Tibial artery (tissue), 4 donors: ENCODE measurements around the gene RUNX2.

Experiments used
- DNase-seq, 2 donors: peaks; one replicate each; pipeline ENCODE4 v3.0.0-alpha.2; 2019
- H3K27ac ChIP-seq, 2 donors: fragments of 200-600 bp; sonication (generic) in 1 of 2; 1 replicate in 1 of 2; 2 replicates in 1 of 2; pipeline ENCODE4 v1.5.1; 2018 to 2019; ENCODE audit warnings: mild to moderate bottlenecking in 1 of 2
- H3K27me3 ChIP-seq, 2 donors: fragments of 200-600 bp; sonication (generic) in 1 of 2; one replicate each; pipeline versions ENCODE4 v1.5.1 to v1.6.0; 2016 to 2019
- H3K36me3 ChIP-seq, 3 donors: fragments of 200-600 bp; sonication (generic) in 2 of 3; one replicate each; pipeline ENCODE4 v1.5.1; 2016 to 2019; ENCODE audit warnings: mild to moderate bottlenecking in 2 of 3
- H3K4me1 ChIP-seq, 4 donors: fragments of 200-600 bp; sonication (generic) in 2 of 4; 1 replicate in 3 of 4; 2 replicates in 1 of 4; pipeline ENCODE4 v1.5.1; 2016 to 2019
- H3K4me3 ChIP-seq, 2 donors: fragments of 200-600 bp; sonication (generic) in 1 of 2; 1 replicate in 1 of 2; 2 replicates in 1 of 2; pipeline ENCODE4 v1.5.1; 2018 to 2019; ENCODE audit warnings: mild to moderate bottlenecking in 2 of 2
- H3K9me3 ChIP-seq, 3 donors: fragments of 200-600 bp; sonication (generic) in 1 of 3; one replicate each; pipeline ENCODE4 v1.5.1; 2016 to 2019
- intact Hi-C: fragments of 100-400 bp; cut with DNase I; formaldehyde crosslinking; loops from one replicate; pipeline ENCODE4 v1.15.0; 2023; ENCODE audit warnings: low total_unique reads
- TF ChIP-seq, protein P1 (sequence below), 2 experiments: fragments of 200-600 bp in 1 of 2; fragments of 450-650 bp in 1 of 2; IDR thresholded peaks; one replicate each; pipeline ENCODE4 v1.5.1; 2017 to 2019; ENCODE audit warnings: antibody characterized with exemption in 2 of 2, mild to moderate bottlenecking in 1 of 2, moderate library complexity in 1 of 2

The RUNX2 gene

GRCh38 chr6:45658400-45658799, 330.3 kb downstream of the RUNX2 start:
- Histone ChIP-seq H3K27ac (no peak overlapping the region), H3K27me3 (peaks cover 0 to 13% of the 10 kb centered on the region in 2 donors), H3K36me3 (no peaks in the 10 kb centered on the region), H3K4me1 (peaks cover 0 to 4% (median 4%) of the 10 kb centered on the region in 4 donors), H3K9me3 (no peaks in the 10 kb centered on the region), H3K4me3 (no peak overlapping the region)
- DNase-seq = no peak
- intact Hi-C loops = no loop called here
- TF ChIP-seq, protein P1, sequence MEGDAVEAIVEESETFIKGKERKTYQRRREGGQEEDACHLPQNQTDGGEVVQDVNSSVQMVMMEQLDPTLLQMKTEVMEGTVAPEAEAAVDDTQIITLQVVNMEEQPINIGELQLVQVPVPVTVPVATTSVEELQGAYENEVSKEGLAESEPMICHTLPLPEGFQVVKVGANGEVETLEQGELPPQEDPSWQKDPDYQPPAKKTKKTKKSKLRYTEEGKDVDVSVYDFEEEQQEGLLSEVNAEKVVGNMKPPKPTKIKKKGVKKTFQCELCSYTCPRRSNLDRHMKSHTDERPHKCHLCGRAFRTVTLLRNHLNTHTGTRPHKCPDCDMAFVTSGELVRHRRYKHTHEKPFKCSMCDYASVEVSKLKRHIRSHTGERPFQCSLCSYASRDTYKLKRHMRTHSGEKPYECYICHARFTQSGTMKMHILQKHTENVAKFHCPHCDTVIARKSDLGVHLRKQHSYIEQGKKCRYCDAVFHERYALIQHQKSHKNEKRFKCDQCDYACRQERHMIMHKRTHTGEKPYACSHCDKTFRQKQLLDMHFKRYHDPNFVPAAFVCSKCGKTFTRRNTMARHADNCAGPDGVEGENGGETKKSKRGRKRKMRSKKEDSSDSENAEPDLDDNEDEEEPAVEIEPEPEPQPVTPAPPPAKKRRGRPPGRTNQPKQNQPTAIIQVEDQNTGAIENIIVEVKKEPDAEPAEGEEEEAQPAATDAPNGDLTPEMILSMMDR (IDR thresholded peaks at IDR 0.05) = no peak

GRCh38 chr6:45658958-45659357, 330.8 kb downstream of the RUNX2 start:
- TF ChIP-seq, protein P1 (IDR thresholded peaks at IDR 0.05) = no peak
- Histone ChIP-seq H3K27ac (no peak overlapping the region), H3K4me3 (no peak overlapping the region), H3K9me3 (no peaks in the 10 kb centered on the region), H3K27me3 (peaks cover 0 to 17% of the 10 kb centered on the region in 2 donors), H3K36me3 (no peaks in the 10 kb centered on the region), H3K4me1 (peaks cover 0 to 10% (median 8%) of the 10 kb centered on the region in 4 donors)
- DNase-seq = no peak
- intact Hi-C loops = no loop called here

DNA sequence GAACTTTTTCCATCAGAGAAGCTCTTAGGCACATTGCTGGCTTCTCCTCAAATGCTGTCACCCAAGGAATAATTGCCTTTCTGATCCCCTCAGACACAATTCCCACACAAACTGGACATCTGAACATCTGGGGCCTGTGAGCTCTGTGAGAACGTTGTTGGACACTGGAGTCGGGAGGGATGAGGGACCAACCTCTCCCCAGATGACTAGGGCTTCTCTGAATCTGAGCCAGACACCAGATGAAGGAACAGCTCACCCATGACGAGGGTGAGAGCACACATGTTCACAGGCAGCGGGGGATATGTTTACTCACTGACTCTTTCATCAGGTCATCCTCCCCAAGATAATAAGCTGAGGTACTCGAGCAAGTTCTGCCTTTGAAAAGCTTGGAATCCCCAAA, 333.5 kb downstream of the RUNX2 start:
- DNase-seq = no peak
- Histone ChIP-seq H3K36me3 (no peaks in the 10 kb centered on the region), H3K4me1 (peaks cover 0 to 15% (median 10%) of the 10 kb centered on the region in 4 donors), H3K4me3 (no peak overlapping the region), H3K9me3 (no peaks in the 10 kb centered on the region), H3K27ac (no peak overlapping the region), H3K27me3 (peaks cover 0 to 24% of the 10 kb centered on the region in 2 donors)
- TF ChIP-seq, protein P1 (IDR thresholded peaks at IDR 0.05) = no peak
- intact Hi-C loops = no loop called here

- Histone ChIP-seq H3K4me3 (peak overlapping the region; percentile 16 to 36), H3K9me3 (no peaks in the 10 kb centered on the region), H3K27ac (no peak overlapping the region), H3K36me3 (no peaks in the 10 kb centered on the region), H3K4me1 (peaks cover 0 to 15% (median 10%) of the 10 kb centered on the region in 4 donors), H3K27me3 (peaks cover 0 to 21% of the 10 kb centered on the region in 2 donors)
- intact Hi-C loops = no loop called here
- TF ChIP-seq, protein P1 (IDR thresholded peaks at IDR 0.05) = no peak
- DNase-seq = peak in 1 of 2 donors; percentile 47
These were observed 335.4 kb downstream of the RUNX2 start for GRCh38 chr6:45663251-45664221.

- TF ChIP-seq, protein P1 (IDR thresholded peaks at IDR 0.05) = no peak
These were observed 336.6 kb downstream of the RUNX2 start for GRCh38 chr6:45664707-45665106.

More at GRCh38 chr6:45664707-45665106, 336.6 kb downstream of the RUNX2 start:
- no peak for DNase-seq
- Histone ChIP-seq H3K36me3 (no peaks in the 10 kb centered on the region), H3K4me3 (no peak overlapping the region), H3K4me1 (peaks cover 0 to 15% (median 10%) of the 10 kb centered on the region in 4 donors), H3K9me3 (no peaks in the 10 kb centered on the region), H3K27ac (no peak overlapping the region), H3K27me3 (peaks cover 0 to 21% of the 10 kb centered on the region in 2 donors)
- intact Hi-C loops = no loop called here
